Inferior parietal cortex (tissue), 1 donor: Measurements from ENCODE around the gene TBC1D2B.
"Not testable (repeated sequence)": the region's sequence is repeated elsewhere in the genome, so short reads cannot be mapped to it uniquely, and the experiment has no call there.

ENCODE experiments used
- DNase-seq: peaks from one replicate; pipeline ENCODE4 v3.0.0-alpha.2; 2016; ENCODE audit errors: extremely low spot score

TBC1D2B gene

GRCh38 chr15:77975332-77976094 is 102.0 kb downstream of the TBC1D2B start:
- no peak for DNase-seq

DNA sequence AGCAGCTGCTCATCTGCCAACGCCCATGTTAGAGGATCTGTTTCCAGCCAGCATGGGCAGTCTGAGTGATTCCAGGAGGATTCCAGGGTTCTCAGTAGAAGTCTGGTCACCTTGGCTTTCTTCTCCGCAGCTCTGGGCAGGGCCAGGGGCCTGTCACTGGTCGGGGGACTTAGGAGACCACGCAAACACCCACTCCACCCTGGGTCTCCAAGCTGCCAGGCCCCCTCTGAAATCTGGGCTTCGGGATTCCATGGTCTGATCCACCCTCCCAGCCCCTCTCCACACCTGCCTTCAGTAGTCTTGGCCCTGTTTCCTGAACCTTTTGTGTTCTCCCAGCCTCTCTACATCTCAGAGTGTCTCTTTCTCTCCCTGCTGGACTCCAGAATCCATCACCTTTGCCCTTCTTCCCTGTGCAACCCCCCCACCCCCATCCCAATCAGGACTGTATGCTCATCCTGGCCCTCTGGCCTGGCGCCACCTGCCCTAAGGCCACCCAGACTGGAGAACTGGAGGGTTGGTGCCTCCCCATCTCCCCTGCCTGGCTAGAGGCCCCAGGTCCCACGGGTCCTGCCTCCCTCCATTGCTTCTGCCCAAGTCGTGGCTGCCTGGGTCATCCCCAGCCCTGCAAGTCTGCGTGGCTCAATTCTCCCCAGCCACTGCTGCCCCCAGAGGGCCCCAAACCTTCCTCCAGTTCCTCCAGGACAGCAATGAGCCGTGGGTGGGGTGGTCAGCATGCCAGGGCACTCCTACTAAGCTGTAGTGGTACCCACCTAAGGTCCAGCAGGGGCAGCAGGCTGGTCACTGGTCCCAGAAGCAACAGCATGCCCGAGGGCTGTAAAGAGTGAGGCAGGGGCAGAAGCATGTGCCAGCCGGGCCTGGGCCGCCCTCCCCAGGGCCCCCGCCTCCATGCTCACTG is 102.8 kb downstream of the TBC1D2B start:
- no peak for DNase-seq

DNA sequence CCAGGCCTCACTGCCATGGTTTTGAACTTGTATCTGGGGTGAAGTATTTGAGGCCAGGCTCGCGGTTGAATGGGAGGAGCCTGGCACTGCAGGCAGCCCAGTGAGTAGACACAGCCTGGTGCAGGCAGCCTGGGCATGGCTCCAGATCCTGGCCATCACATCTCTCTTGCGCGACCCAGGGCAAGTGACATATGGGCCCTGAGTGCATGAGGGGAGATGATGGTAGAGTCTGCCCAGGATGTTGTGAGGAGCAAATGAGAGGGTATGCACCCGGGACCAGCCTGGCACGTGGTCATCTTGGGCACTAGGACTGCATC is 103.5 kb downstream of the TBC1D2B start:
- DNase-seq = peak; percentile 28

GRCh38 chr15:77973273-77974097 is 104.0 kb downstream of the TBC1D2B start:
- not testable (repeated sequence) for DNase-seq

DNA sequence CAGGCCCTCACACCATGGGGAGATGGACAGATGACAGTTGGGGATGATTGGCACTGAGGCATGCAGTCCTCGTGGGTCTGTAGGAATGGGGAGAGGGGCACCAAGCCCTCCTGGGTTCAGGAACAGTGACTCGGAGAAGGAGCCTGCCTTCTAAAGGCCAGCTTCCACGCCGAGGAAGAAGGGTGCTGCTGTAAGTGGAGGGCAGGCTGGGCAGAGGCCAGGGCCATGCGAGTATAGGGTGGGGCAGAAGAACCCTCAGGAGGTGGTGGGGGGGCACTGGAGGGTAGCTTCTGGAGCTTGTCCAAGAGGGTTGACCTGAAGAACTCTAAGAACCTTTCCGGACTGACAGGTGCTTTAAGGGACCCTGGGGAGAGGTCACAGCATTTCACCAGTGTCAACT is 104.8 kb downstream of the TBC1D2B start:
- DNase-seq = not testable (repeated sequence)

DNA sequence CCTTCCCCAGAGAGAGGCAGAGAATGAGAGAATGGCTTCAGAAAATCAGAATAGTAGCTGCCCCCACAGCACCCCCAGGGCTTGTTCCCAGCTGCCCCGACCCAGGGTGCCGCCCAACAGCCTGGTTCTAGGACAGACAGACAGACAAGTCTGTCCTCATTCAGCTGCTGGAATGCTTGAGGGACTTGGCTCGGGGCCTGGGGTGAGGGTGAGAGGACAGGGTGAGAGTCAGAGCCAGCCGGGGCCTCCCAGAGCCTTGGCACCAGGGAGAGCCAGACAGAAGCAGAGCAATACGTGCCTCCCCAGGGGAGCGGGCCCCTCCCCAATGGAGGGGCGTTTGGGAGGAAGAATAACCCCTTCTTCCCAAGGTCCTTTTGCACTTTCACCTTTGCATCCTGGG is 105.6 kb downstream of the TBC1D2B start:
- DNase-seq = not testable (repeated sequence)

GRCh38 chr15:77970813-77971360 is 106.6 kb downstream of the TBC1D2B start:
- DNase-seq = not testable (repeated sequence)

- no peak for DNase-seq
These were observed 108.5 kb downstream of the TBC1D2B start for GRCh38 chr15:77969055-77969454.

- DNase-seq = no peak
These were observed 109.7 kb downstream of the TBC1D2B start for GRCh38 chr15:77967798-77968197.

- DNase-seq = not testable (repeated sequence)
These were observed 110.3 kb downstream of the TBC1D2B start for GRCh38 chr15:77967235-77967615.

DNA sequence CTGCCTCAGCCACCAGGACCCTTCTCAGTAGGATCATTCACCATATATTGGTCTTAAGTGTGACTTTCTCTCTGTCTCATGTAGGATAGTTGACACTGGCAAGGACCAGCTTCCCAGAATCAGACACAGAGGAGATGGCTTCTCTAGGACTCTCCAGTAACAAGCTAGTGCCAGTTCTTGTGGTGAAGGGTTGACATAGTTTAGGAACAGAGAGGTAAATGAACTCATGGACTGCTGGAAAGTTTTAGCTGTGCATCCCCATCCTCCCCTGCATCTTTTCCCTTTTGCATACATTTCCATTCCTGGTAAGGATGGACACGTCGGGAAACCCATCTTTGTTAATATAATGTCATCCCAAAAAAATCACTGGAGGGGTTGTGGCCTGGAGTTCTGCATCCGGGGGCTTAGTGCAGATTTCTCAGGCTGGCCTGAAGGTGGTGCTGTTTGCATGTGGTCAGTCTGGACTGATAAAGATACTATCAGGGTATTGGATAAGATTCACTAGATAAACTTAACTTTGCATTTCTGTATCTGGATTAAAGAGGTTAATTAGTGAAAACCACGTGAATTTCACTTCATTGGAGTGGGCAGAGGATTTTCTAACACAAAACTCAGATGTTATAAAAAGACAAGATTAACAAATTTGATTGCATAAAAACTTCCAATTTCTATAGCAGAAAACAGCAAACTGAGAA is 110.8 kb downstream of the TBC1D2B start:
- peak; percentile 61 for DNase-seq

GRCh38 chr15:77964193-77964592 is 113.3 kb downstream of the TBC1D2B start:
- no peak for DNase-seq

- peak; percentile 79 for DNase-seq
These were observed 118.1 kb downstream of the TBC1D2B start for GRCh38 chr15:77959432-77959879.

- DNase-seq = not testable (repeated sequence)
These were observed 118.6 kb downstream of the TBC1D2B start for GRCh38 chr15:77958716-77959431.

- not testable (repeated sequence) for DNase-seq
These were observed 119.5 kb downstream of the TBC1D2B start for GRCh38 chr15:77958021-77958420.

DNA sequence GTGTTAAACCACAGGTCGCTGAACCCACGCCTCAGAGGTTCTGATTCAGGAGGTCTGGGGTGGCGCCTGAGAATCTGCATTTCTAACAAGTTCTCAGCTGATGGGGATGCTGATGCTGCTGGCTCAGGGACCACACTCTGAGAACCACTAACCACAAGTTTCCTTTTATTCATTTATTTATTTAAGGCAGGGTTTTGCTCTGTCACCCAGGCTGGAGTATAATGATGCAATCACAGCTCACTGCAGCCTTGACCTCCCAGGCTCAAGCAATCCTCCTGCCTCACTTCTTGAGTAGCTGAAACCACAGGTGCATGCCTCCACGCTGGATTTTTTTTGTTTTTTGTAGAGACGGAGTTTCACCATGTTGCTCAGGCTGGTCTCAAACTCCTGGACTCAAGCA is 123.6 kb downstream of the TBC1D2B start:
- not testable (repeated sequence) for DNase-seq

DNA sequence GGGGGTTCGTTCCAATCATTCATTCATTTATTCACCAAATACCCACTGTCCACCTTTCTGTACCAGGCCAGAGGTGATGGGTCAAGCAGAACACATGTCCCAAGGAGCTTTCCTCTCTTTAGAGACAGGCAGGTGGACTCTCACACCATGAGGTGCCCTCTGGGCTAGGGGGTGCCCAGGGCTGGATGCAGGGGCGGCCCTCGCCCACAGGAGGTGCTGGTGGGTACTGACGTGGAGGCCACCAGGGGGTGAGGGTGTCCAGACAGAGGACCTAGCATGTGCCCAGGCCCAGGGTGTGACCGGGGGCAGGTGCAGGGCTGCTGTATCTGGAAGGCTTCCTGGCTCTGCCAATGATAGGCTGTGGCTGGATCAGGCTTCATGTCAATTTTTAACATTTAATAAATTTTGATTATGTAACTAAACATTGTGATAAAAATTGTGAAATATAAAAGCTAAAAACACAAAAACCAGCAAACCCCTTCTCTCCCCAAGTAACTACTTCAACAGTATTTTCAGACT is 124.5 kb downstream of the TBC1D2B start:
- DNase-seq = not testable (repeated sequence)

DNA sequence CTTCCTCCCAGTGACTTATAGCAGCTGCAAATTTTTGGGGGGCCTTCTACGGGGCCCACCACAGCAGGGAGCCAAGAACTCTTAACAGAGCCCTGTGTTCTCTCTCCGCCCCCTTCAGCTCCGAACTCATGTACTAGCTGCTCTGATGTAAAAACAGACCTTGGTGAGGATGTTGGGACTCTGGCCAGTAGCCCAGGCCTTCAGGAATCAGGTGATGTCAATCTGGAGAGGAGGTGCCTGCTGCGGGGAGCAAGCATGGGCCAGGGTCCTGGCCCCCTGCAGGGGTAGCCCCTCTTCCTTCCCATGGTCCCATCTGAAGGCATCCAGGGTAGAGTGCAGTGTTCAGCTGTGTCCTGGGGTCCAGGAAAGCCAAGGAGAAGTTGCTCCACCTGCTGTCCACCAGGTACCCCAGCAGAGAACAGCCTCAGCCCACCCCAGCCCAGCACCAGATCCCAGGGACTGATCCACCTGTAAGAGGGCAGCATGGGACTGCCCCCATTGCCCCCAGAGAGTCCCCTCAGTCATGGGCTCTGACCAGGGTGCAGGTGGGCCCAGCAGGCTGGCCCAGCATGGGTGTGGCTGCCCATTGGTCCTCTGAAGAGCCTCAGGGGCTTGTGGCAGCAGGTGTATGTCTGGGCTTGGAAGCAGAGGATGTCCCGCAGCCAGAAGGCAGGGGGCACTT is 126.3 kb downstream of the TBC1D2B start:
- not testable (repeated sequence) for DNase-seq

DNA sequence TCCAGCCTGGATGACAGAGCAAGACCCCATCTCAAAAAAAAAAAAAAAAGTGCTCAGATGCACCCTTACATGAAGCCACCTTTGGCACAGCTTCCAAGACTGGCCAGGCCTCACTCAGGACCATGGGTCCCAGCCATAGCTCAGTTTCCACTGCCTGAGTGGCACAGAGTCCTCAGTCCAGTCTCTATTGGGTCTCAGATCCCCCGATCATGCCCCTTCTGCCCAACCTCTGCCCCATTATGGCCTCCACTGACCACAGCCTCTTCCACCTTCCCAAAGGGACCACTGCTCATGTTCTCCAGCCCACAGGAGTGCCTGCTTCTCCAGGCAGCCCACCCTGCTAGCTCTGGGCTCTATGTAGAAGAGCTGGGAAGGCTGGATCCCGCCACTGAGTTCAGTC is 127.0 kb downstream of the TBC1D2B start:
- DNase-seq = not testable (repeated sequence)
